ENCODE results near the gene ZNF385C. TPM values are rescaled to one million over a fixed set of nuclear protein-coding genes. Genes with fewer than 3 reads are reported as not detected.

Gene ZNF385C
- total and polyA plus RNA-seq, 2 of the 13 experiments (the other 11 are each of a cell fraction or from before 2014, with no cell fraction given), result 2.3 to 6.1 TPM

GRCh38 chr17:42050393-42051012 lies 47.8 kb downstream of the ZNF385C start, which contains the start of gene C17orf113 (continued):
- TF ChIP-seq MYPOP (CRISPR knock-in tag; IDR thresholded peaks at IDR 0.05) (no peak), ZNF687 (CRISPR knock-in tag; IDR thresholded peaks at IDR 0.05) (peak; percentile 79), PHF8 (CRISPR knock-in tag; IDR thresholded peaks at IDR 0.05) (peak; percentile 73), NFKBIZ (CRISPR knock-in tag; IDR thresholded peaks at IDR 0.05) (0 out of 2 replicates have a peak, but pooled peaks have one; percentile 11), ZNF543 (CRISPR knock-in tag; IDR thresholded peaks at IDR 0.05) (0 out of 2 replicates have a peak, but pooled peaks have one; percentile 46), ZNF644 (CRISPR knock-in tag; IDR thresholded peaks at IDR 0.05; ENCODE audit: low read depth) (peak; percentile 72; the same call in 1 of the 2 replicates), ARNT2 (CRISPR knock-in tag; IDR thresholded peaks at IDR 0.05; ENCODE audit: low read depth) (peak; percentile 50; the same call in 1 of the 2 replicates), ESRRA (CRISPR knock-in tag; IDR thresholded peaks at IDR 0.05; ENCODE audit: low read depth) (peak; percentile 74; the same call in 1 of the 2 replicates), GMEB1 (CRISPR knock-in tag; IDR thresholded peaks at IDR 0.05; ENCODE audit: borderline replicate concordance) (peak; percentile 28; the same call in 1 of the 2 replicates), KAT7 (CRISPR knock-in tag; IDR thresholded peaks at IDR 0.05; ENCODE audit: borderline replicate concordance) (0 out of 2 replicates have a peak, but pooled peaks have one; percentile 58), NR2F1 (CRISPR knock-in tag; IDR thresholded peaks at IDR 0.05) (no peak), ZNF766 (CRISPR knock-in tag; IDR thresholded peaks at IDR 0.05; ENCODE audit: borderline replicate concordance) (0 out of 2 replicates have a peak, but pooled peaks have one; percentile 45), FIP1L1 (IDR thresholded peaks at IDR 0.05; ENCODE audit: borderline replicate concordance, insufficient read depth, low read depth, low read length) (no peak), ETV6 (CRISPR knock-in tag; conservative IDR thresholded peaks at IDR 0.05) (peak; percentile 38; the same call in 1 of the 2 replicates), ZNF746 (CRISPR knock-in tag; IDR thresholded peaks at IDR 0.05) (no peak), ARID5B (CRISPR knock-in tag; IDR thresholded peaks at IDR 0.05) (peak; percentile 12), FOXO1 (CRISPR knock-in tag; IDR thresholded peaks at IDR 0.05) (0 out of 2 replicates have a peak, but pooled peaks have one; percentile 28), RARA (CRISPR knock-in tag; IDR thresholded peaks at IDR 0.05) (no peak), HOXA3 (CRISPR knock-in tag; IDR thresholded peaks at IDR 0.05) (peak; percentile 94)
